HG03066 (cell line): ENCODE results near the gene SYNPR.

ENCODE experiments used
- ATAC-seq: cut with Tn5 transposase; IDR thresholded peaks from one replicate; pipeline ENCODE4 v1.9.1; 2021; ENCODE audit warnings: low read depth; ENCODE audit not compliant: unreplicated experiment

The SYNPR gene

DNA sequence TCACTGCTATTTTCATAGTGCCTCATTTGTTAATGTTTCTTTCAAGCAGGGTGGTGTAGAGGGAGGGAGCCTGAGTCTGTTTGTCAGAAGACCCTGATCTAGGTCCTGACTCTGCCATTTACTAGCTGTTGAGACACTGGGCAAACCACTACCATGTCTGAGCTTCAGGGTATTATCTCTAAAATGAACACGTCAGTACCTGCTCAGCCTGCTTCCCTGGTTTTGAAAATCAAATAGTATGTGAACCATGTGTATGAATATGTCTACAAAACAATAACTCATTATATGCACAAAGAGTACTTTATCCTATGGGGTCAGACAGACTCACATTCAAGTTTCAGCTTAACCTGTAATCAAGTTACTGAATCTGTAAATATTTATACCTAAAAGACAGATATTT is 25.1 kb downstream of the SYNPR start:
- ATAC-seq: no peak

DNA sequence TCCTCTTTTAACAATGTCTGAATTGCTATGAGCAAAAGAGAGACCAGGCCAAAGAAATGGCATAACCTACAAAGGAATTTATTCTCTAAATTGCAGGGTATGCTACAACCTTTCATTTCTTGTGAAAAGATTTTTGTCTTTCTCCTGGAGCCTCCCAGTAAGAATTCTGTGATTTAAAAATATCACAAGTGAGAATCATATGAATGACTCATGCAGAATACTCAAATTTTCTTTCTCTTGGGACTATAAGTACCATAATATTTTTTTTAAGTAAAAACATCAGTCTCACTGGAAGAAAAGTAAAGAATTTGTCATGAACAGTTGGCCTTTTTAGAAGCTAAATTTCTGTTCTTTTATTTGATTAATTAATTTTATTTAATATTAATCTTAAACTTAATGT is 26.3 kb downstream of the SYNPR start:
- ATAC-seq: no peak

DNA sequence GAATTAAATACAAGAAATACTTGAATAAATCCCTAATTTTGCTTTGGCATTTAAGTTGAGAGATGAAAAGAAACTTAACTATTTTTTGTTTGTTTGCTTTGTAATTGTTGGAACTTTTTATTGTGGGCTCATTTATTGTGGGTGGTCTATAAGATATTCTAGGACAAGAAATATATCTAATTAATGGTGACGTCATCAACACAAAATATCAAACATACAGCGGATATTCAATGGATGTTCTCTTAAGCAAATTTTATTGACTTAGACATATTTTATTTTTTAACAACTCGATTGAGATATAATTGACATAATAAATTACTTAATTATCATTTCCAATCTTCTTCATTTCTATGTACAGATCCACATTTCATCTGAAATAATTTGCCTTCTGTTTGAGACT is 30.0 kb downstream of the SYNPR start:
- no peak for ATAC-seq

DNA sequence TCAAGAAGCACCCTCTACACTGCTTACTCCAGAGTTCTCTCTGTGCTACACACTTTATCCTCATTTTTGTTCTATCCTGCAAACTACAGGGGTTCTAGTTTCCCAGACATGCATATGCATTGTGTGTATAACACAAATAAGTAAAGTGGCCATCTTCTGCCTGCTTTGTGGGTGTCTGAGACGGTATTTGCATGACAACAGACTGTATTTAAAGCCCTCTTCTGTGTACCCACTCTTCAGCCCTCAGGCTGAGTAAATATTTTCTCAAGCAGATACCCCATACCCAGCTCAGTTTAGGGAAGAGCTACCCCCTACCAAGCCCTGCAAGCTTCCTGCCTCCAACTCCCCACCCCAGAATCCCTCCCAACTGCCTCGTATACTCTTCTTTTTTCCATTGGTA is 31.7 kb downstream of the SYNPR start:
- no peak for ATAC-seq

DNA sequence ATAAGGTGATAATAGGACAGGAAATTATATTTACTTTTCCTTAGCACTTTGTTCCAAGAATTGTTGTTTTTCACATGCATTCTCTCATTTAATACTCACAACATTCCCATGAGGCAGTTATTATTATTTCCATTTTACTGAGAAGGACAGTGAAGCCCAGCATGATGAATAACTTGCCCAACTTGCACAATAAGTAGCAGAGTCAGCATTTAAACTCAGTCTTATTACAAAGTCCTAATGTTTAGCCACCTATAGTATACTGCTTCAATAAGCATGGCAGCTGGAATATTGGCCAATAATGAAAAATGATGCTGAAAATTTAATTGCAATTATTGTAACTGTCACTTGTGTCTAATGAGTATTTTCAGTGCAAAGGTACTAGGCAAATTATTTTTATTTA is 45.7 kb downstream of the SYNPR start:
- no peak for ATAC-seq

DNA sequence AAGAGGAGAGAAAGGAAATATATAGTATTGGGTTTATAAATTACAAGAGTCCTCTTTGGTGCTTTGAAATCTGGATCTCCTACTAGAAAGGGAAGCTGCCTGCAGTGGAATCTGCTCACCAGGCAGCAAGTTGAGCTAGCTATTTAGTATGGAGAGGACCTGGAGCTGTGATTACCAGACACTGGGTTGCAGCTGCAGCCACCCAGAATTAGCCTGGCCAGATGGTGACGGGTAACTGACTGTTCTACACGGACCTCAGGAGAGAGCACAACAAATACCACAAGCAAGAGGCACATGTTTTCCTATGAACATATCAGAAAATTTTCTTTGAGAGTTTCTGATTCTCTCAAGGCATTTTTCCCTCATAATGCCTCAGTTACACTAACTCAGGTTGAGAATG is 46.5 kb downstream of the SYNPR start:
- ATAC-seq: no peak

DNA sequence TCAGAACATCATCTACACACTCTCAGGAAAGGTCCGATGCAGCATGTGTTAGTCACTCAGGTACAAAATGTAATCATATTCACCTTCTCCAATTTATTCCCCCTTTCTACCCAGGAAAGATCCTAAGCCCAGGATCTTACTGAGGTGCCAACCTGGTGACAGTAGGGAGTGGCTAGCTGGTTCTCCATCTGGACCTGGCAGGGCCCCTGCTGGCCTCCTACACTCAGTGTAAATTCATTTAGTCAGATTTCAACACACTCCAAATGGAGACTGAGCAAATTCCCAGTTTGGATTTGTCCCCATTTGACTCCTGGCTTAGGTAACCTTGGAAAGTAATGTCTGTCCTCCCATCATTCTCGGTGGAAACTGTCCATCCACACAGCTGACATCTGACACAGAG is 47.3 kb downstream of the SYNPR start:
- no peak for ATAC-seq

DNA sequence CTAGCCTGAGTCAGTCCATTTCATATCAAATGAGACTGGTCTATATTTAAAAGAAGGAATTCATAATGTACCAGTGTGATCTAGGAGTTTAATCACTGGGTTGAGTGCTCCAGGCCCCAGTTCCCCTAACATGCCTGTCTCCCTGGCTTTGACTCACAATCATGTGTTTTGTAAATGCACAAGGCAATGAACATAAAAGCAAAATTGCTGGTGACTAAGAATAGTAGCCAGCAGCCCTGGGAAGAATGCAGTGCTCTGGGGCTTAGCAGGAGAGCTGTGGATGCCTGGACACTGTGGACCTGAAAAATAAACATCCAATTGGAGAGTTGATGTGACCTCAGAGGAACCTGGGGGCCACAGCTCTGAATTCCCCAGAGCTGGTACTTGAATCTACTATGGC is 50.3 kb downstream of the SYNPR start:
- ATAC-seq: no peak

DNA sequence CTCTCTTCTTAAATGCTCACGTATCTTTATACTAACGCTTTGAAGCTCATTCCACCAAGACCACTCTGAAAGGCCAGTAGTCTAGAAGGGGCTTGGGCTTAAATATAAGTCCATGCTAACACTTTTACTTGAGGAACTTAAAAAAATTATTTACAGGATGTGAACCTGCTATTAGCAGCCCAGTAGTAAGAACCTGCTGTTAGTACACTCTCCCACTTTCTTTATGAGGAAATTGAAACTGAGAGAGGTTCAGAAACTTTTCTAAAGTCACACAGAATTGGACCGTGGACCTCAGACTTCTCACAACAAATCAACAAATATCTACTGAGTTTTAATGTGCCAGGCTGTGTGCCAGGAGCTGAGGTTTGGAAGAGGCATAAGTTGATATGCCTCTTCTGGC is 53.4 kb downstream of the SYNPR start:
- no peak for ATAC-seq

DNA sequence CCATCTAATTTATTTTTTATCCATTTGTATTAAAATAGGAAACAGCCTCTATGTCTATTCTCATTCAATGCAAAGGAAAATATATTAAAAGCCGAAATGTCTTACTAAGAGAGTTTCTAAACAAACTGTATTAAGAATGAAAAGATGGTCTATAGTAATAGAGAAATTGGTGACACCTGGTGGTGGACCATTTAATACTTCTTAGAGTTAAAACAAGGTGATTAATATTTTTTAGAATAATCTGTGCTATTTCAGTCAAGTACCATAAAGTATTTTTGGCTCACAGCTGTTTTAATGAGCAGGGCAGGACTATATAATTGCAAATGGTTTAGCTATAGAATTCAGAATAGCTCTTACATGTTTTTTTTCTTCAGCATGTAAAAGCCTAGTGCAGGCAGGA is 55.7 kb downstream of the SYNPR start:
- no peak for ATAC-seq

DNA sequence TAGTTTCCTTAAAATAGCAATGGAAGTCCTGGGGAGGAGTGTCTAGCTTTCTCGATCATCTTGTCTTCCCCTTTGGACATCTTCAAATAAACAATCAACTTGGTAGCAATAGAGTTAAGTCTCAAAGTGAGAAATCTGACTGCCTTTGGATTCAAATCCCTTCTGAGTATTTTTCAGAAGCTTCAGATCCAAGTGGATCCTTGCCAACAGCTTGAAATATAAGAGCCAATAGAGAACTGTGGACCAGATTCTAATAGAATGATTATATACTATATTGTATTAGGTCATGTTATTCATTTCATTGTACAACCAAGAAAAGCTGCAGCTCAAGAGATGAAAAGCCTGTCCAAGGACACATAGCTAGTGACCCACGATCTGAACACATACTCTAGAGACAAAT is 60.2 kb downstream of the SYNPR start:
- no peak for ATAC-seq

DNA sequence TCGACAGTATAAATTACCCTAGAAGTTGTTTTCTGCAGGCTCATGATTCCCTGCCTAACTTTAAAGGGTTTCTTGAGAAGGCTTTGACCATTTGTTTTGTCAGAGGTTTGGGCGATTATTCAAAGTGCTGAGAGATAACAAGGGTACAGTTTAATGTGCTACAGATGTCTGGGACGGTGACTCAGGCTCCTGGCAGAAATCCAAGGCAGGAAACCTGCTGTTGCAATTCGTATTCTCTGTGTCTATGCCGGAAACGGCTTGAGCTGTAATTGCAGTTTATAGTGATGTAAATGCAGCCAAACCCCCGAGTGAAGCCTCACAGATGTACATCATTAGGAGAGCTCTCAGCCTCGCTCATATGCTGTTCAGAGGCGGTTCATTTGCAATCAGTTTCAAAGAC is 65.6 kb downstream of the SYNPR start:
- ATAC-seq: no peak

DNA sequence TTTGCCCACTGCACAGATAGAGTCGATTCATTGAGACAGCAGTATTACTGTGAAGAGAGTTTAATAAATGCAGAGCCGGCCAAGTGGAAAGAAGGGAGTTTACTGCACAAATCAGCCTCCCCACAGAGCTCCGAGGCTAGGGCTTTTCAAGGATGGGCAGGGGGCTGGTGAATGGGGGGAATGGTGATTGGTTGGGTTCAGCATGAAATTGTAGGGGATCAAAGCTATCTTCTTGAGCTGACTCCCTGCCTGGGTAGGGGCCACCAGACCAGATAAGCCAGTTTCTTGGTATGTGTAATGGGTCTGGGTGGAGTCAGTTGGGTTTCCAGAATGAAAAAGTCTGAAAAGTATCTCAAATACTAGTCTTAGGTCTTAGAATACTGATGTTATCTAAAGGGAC is 66.6 kb downstream of the SYNPR start:
- no peak for ATAC-seq

DNA sequence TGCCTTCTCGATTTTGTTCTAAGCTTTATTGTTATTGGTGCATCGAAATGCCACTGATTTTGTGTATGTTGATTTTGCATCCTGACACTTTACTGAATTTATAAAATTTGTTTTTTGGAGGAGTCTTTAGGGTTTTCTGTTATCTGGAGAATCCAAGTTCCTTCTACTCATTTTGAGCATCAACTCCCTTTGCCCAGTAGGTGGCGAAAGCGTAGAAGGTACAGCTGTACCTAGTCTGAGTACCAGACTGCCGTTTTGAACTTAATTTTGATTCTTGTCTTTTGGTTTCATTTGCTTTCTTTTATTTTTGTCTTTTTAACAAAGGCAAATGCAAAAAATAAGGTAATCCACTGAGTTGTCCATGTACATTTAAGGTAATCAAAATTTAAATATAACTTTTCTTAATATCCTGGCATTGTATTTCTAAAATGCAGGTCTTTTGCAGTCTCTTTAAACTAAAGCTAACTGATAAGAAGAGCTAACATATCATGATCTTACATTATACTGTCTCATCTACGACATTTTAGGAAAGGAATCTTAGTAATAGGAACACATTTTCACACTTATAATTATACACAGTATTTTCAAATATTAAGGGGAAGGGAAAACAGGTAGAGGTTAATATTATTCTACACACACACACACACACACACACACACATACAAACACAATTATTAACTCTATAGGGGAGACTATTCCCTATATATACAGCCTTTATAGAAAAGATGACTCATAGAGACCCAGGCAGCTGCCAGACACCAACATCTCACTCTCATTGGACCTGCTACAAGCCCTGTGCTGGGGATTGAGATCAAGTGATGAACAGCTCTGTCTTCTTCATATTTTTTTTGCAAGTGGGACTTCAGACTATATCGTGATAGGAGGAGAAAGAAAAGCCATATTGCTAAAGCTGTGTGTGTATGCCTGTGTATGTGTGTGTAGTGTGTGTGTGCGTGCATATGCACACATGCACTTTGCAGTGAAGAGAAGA is 71.8 kb downstream of the SYNPR start:
- ATAC-seq: peak; percentile 73

DNA sequence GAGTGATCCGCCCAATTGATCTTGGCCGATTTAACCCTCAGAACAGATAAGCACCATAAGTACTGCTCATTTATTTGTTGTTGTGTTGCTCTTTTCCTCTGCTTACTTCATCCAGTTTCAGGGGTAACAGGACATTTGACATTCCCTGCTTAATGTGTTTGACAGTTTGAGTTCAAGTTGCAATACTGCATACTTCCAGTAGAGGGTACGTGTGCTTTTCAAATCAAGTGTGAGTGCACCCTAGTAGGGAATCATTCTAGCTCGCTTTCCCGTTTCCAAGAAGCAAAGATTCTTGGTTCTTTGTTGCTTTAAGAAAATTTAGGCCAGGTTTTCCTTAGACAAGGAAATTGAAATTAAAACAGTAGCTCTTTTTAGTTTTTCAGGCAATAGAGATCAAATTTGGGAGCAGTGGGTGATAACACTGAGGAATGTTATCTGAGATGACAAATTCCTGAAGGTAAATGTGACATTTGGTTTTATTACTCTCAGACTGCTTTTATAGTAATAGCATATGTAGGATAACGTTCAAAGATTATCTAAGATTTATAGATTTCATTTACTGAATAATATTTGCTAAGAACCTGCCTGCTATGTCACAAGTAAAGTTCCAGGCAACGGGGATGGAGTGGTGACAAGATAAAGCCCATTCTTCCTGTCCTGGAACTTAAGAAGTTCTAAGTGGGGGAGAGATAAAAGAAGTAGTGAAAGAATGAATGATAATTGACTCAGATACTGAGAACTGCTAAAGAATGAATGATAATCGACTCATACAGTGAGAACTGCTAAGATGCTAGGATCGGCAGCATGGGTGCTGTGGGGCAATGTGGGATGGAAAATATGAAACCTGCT is 73.3 kb downstream of the SYNPR start:
- no peak for ATAC-seq

DNA sequence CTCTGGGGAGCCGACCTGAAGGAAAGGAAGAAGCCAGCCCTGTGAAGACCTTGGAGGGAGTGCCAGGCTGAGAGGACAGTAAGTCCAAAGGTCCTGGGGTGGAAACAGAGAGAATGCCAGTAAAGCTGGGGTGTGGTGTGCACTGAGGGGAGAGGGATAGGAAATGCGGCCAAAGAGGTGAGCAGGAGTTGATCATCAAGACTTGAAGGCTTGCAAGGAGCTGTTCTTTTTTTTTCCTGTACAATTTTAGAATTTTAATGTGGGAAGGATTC is 73.8 kb downstream of the SYNPR start:
- ATAC-seq: no peak

DNA sequence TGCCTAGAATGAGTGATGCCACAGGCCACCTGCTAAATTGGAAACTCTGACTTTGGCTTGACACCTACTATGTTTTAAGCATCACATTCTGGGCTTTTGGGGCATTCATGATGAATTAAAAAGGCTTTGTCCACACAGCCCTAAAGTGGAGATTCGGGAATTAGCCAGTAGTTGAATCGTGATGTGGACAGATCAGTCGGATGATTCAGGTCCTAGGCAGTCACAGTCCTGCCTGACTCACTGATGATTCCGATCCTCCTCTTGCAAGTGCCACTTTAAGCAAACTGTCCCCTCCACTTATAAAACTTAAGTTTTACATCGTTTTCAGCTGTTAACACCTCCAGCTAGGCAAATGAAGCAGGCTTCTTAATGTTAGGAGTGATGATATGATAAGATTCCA is 75.3 kb downstream of the SYNPR start:
- no peak for ATAC-seq

DNA sequence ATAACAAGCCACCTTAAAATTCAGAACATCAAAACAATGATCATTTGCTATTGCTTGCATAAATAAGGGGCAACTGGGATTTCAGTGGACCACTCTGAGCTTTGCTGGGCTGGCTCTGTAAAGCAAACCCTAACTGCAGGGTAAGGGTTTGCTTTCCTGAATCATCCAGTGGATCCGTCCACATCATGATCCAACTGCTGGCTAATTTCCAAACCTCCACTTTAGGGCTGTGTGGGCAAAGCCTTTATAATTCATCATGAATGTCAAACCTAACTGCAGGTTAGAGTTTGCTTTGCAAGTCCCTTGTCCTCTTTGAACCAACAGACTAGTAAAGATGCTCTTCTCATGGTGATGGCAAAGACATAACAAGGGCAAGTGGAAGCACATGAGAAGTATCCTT is 76.1 kb downstream of the SYNPR start:
- ATAC-seq: no peak

DNA sequence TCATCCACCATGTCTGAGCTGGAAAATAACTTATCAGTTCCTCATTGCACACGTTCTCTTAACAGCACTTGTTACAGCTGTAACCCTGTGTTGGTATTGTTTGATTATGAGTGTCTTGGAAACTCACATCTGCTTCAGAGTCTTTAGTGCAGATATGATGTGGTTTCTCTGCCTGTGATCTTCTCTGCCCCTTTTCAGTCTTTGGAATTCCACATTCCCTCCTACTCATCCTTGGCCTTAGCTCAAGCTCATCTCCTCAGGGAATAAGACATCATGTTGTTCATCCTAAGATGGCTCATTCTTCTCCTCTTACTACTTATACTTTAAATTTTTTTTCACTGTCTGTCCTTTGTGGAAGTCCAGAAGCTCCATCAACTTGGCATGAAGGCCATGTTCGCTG is 77.7 kb downstream of the SYNPR start:
- no peak for ATAC-seq

DNA sequence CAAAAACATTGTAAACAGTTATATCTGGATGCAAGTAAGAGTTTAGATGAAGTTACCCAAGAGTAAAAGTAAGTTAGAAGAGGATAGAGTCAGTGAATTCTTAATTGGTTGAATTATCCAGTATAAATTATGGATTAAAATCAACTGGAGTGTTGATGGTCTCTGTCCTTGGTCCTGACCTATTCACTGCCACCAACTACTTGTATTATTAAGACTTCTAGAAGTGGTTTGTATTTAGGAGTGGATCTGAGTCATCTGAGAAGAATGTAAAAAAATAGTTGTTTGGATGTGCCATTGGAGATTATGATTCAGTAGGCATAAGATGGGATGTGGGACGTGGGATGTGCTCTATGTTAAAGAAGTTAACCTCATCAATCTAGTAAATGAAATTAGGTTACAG is 86.4 kb downstream of the SYNPR start:
- no peak for ATAC-seq

DNA sequence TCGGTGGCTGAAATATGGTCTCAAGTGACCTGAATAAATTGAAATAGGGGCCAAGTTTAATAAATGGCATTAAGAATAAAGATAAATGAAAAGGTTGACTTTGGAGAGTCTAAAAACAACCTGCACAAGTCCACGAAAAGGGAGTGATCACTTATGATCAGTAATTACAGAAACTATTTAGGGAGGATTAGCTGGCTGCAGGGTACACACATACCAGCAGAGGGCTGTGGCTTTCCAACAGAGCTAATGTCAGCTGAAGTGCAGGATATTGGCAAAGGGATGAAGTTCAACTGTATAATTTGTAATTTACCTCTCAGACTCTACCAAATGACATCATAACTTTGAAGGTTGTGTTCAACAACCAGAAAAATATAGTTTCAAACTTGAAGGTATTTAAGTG is 86.8 kb downstream of the SYNPR start:
- no peak for ATAC-seq

DNA sequence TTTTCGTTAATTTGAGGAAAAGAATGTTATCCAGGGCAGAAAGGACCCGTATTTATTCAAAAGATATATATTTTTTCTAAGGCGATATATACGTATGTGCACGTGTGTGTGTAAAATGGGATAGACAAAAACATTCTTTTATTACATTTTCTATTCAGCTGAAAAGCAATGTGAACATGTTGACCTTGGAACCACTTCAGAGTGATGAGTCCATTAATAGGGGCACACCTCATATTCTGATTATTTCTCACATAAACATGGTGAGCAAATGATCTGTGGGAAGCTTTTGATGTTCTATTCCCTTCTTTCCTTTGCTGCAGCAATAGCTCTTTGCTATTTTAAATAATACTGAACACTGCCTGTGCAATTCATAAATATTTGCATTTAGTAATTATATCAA is 87.6 kb downstream of the SYNPR start:
- ATAC-seq: no peak
